Stimulated activated CD8-positive, alpha-beta memory T cell treated with anti-CD3 and anti-CD28 coated beads, Interleukin-4, amount 100 ng/mL, for 4 hours (primary cell): Measurements from ENCODE around the gene PLIN5.
"Not testable (repeated sequence)": the region's sequence is repeated elsewhere in the genome, so short reads cannot be mapped to it uniquely, and the experiment has no call there.

Experiments
- DNase-seq, 2 donors: peaks; one replicate each; pipeline ENCODE4 v3.0.0-alpha.2; 2020; ENCODE audit warnings: low read depth in 2 of 2, low spot score in 1 of 2

Gene PLIN5

GRCh38 chr19:4568886-4569285 is 33.9 kb upstream of the PLIN5 start:
- DNase-seq: no peak

DNA sequence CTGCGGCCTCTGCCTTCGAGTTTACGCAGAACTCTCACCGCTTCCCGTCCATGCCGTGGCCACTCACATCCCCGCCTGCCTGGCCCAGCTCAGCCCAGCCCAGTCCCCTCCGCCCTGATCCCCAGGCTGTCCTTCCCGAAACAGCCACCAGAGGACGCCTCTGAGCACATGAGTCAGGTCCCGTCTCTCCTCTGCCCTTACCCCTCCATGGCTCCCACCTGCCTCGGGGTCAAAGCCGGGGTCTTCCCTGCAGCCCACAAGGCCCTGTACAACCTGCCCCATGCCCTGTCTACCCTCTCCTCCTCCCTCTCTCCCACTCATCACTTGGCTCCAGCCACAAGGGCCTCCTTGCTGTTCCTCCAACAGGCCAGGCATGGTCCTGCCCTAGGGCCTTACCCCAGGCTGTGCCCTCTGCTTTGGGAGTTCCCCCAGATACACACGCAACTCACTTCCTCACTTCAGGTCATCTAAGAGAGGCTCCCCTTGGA is 32.6 kb upstream of the PLIN5 start:
- DNase-seq: peak; percentile 11 to 33

DNA sequence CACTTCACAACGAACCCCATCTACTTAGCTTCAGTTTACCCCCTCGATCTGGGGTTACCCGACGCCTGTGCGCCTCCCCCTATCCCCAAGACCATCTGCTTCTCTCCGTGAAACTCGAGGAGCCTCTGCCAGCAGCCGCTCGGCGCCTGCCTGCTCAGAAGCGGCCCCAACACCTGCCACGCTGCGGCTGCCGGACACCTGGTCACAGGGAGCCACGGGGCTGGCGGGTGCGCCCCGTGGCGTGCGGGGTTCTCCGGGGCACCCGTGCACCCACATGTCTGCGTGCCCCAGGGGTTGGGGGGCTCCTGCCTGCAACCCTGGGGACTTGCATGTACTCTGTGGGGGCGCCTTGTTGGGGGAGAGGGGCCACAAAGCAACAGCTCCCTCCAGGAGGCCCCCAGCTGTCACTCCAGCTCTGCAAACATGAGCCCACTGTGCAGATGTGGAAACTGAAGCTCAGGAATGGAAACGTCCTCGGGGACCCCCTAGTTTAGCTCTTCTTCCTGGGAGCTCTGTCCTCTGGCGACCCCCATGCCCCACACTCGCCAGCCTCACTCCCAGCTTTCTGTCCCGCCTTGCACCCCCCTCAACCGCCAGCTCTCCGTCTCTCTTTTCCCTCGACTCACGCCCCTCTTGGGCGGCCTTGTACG is 31.5 kb upstream of the PLIN5 start:
- DNase-seq: no peak

DNA sequence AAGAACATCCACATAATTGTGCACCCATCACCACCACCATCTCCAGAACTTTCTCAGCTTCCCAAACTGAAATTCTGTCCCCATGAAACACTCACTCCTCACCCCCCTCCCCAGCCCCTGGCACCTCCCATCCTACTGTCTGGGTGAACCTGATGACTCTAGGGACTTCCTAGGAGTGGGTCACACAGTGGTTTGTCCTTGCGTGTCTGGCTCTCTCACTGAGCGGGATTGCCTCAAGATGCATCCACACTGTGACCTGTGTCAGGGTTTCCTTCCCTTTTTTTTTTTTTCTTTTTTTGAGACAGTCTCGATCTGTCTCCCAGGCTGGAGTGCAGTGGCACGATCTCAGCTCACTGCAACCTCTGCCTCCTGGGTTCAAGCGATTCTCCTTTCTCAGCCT is 28.5 kb upstream of the PLIN5 start:
- not testable (repeated sequence) for DNase-seq

GRCh38 chr19:4562085-4562484 is 27.1 kb upstream of the PLIN5 start:
- not testable (repeated sequence) for DNase-seq

DNA sequence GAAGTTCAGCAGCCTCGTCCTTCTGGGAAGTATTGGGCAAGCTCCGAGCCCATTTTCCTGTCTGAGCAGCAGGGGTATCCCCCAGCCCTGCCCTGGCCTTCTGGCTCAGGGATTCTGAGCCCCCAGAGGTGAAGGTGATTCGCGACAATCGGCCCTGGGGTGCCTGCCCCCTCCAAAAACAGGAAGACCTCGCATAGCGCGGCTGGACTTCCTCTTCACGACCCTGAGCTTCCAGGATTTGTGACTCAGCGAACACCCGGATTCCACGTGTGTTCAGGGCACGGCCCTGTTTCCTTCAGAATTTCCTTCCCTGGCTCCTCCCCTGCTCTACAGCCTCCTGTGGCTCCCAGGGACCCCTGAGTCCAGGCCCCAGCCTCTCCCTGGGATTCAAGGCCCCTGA is 24.5 kb upstream of the PLIN5 start, which contains the start of gene SEMA6B:
Gene SEMA6B (minus strand): TSS at position 116 of the 400 bp plus-strand sequence. CDS start 1,227 bp downstream, outside the sequence.
- DNase-seq: no peak

DNA sequence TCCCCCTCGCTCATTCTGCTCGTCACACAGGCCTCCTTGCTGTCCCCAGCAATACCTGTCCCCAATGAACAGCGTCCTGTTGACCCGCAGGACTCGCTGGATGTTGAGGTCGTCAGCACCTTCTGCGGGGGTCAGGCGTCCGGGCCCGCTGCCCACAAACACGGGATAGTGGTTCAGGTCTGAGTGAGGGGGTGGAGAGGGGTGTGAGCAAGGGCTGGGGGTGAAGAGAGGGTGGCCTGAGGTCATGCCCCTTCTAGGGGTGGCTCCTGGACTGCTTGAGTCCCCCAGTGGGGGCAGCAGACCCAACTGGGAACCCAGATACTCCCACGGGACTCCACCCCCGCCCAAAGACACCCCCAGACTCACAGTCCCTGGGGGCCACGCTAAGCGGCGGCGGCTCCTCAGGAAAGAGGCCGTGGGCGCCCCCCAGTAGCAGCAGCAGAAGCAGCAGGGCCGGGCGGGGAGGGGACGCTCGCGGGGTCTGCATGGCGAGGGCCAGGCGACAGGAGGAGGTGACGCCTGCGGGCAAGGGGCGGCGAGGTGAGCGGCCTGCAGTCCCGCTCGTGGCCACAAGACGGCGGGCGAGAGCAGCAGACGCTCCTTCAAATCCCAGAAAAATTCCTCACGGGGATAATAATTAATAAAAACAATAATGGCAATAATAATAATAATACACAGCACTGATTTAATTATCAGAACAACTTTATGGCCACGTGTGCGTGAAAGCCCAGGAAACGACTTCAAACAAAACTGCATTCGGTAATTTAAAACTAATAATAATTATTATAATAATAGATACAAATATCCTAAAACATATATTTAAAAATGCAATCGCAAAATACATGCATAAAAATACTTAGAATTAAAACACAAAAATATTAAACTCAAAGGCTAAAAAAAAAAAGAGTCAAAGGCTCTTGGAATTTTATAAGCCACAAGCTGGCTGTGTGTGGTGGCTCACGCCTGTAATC is 23.2 kb upstream of the PLIN5 start:
- no peak for DNase-seq

DNA sequence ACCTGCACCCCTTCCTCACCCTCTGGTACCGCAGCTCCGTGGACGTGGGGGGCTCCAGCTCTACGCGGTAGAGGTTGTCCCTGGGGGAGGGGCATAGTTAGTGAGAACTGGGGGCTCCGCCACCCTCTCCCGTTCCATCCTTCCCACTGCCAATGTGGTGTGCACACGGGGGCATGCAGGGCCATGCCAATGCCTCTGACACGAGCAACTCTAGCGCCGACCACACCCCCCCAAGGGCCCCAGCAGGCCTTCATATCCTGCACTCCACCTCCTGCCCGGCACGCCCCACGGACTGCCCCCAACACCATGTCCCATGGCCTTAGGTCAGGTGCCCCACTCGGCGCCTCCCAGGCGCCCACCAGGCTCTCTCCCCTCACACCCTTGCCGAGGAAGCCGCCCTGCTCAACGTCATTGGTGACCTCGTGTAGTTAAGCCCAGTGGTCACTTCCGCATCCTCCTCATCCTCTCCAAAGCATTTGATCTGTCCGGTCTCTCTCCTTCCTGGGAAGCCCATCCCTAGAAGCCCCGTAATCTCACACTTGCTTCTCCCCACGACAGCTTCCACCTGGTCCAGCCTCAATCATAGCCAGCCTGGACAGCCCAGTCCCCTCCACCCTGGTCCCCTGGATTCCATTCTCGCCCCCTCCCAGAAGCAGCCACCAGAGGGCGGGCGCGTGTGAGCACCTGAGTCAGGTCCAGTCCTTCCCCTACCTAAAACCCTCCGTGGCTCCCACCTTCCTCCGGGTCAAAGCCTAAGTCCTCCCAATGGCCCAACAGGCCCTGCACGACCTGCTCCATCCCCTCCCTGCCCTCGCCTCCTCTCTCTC is 22.3 kb upstream of the PLIN5 start:
- no peak for DNase-seq

- no peak for DNase-seq
Observed at GRCh38 chr19:4556597-4557127, 21.6 kb upstream of the PLIN5 start.

GRCh38 chr19:4555657-4556561 is 20.9 kb upstream of the PLIN5 start:
- DNase-seq: no peak

DNA sequence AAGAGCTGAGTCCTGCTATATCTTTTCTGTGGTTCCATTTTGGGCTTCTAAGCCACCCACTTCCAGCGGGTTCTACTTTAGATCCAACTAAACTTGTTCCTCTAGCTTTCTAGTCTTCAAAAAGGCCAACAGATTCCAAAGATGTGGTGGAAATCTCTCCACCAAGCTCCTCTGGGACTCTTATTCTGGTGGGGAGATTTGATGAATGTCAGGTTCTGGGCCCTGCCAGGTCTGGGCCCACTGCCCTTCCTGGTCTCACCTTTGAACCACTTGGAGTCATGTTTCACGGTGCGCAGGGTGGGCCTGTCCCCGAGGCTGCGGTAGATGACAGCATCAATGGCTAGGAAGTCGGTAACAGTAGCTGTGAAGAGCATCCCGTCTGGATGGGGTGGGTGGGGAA is 19.7 kb upstream of the PLIN5 start:
- no peak for DNase-seq

DNA sequence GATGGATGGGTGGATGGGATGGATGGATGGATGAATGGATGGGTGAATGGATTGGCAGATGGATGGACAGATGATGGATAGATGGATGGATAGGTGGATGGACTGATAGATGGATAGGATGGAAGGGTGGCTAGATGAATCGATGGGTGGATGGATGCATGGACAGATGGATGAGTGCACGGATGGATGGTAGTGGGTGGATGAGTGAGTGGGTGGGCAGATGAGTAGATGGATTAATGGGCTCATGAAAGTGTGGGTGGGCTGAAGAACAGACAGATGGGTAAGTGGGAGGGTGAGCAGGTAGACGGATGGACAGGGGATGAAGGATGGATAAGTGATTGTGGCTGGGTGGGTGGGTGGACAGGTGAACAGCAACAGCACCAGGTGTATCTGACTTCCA is 18.8 kb upstream of the PLIN5 start:
- DNase-seq: no peak

DNA sequence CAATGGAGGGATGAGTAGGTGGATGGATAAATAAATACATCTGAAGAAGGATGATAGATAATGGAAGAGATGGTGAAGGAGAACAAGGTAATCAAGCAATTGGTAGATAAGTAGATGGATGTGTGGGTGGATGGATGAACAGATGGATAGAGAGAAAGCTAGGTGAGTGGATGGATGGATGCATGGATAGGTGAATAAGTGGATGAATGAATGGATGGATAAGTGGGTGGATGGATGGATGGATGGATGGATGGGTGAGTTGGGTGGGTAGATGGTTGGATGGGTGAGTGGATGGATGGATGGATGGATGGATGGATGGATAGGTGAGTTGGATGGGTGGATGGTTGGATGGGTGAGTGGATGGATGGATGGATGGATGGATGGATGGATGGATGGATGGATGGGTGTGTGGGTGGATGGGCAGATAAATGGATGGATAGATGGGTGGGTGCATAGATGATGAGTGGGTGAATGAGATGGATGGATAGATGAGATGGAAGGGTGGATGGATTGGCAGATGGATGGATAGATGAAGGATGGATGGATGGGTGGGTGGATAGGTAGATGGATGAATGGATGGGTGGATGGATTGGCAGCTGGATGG is 18.2 kb upstream of the PLIN5 start:
- DNase-seq: no peak

DNA sequence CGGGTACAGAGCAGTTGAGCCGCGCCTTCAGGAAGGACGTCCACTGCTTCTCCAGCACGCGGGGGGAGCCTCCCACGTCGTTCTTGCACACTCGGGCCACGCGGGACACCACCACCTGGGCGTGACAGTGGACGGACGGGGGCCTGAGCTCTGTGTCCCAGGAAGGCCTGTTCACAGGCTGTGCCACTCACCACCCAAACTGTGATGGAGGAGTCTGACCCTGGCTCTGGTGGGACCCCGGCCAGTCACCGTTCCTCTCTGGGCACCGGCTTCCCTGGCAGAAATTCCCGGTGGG is 17.4 kb upstream of the PLIN5 start:
- DNase-seq: no peak

DNA sequence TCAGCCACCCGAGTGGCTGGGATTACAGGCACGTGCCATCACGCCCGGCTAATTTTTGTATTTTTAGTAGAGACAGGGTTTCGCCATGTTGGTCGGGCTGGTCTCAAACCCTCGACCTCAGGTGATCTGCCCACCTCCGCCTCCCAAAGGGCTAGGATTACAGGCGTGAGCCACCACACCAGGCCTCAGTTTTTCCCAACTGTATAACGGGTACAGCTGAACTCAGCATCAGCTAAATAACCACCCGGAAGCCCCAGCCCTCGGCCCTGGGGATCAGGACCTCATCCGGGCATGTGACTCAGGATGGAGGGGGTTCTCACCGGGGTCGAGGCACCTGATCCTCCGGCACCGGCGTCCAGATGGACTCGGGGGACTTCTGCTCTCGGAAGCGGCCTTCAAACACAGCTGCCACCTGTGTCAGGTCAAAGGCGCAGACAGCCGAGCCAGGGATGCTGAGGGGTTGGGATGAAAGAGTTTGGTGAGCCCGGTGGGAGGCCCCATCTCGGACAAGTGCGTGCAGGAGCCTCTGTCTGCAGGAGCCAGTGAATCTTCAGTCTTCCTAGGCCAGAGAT is 15.5 kb upstream of the PLIN5 start:
- no peak for DNase-seq

DNA sequence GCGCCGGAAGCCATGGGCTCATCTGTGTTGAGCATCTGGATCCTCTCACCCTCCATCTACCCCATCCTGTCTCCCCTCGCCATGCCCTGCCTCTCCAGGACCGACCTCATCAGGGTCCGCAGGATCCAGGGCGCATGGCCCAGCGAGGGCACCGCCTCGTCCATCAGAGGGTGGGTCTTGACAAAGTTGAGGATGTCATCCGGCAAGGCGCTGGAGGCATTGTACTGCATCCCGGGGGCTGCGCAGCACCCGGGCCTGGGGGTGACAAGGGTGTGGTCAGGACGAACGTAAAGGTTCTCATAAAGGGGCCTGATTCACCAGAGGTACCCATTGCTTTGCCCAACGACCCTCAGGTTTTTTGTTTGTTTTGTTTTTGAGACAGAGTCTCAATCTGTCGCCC is 15.0 kb upstream of the PLIN5 start:
- no peak for DNase-seq

DNA sequence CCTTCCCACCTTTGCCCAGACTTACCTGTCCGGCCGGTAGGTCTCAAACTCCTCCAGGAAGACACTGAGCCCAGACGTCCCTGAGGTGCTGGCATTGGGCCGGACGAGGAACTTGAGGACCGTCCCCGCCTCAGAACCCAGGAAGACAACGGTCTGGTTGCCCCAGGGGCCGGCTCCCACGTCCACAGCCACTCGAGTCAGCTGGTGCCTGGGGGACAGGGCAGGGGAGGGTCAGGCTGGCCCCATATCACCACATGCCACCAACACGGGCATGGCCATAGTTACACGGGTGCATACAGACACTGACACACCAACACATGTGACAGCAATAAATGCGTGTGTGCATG is 13.2 kb upstream of the PLIN5 start:
- no peak for DNase-seq

DNA sequence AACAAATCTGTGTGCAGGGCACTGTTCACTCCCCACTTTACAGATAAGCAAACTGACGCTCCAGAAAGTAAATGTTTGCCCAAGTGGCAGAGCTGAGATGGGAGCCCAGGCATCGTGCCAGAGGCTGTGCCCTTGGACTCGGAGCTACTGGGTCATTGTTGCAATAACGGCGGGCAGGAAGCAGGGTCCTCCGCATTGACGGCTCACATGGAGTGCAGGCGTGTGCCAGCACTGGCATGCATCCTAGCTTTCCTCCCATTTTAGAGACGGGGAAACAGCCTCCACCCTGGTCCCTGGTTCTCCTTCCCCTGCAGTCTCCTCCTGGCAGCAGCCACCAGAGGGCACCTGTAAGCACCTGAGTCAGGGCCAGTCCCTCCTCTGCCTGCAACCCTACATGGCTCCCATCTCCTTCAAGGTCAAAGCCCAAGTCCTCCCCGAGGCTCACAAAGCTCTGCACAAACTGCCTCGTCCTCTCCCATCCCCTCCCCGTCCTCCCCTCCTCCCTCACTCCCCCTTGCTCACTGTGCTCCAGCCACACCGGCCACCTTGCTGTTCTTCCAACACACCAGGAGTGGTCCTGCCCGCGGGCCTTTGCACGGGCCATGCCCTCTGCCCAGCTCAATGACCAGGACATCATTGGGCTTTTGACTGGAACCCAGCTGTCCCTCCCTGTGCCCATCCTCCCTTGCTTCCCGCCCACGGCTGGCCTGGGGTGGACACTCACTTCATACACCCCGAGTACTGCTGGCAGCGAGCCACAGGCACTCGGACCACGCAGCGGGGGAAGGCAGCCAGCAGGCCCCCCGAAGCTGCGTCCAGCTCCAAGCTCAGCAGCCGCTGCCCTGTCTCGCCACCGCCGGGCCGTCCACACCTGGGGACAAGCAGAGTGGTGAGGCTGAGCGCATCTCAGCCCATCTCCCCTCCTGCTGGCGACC is 12.5 kb upstream of the PLIN5 start:
- DNase-seq: no peak
